ENCODE measurements around the gene KCNN4. TPM values are rescaled to one million over a fixed set of nuclear protein-coding genes. Genes with fewer than 3 reads are reported as not detected.

The KCNN4 gene
- total RNA-seq, 2 experiments from 2014 or later: 31.3 to 40.0 TPM

GRCh38 chr19:43814663-43815352 is 34.0 kb upstream of the KCNN4 start:
- CTCF ChIA-PET (ENCODE audit: unreplicated experiment): no interaction called here
- no peak for DNase-seq (ENCODE audit: low spot score)
- Histone ChIP-seq H2AFZ (ENCODE audit: low read length) (no peak overlapping the region), H3K9me2 (ENCODE audit: insufficient read depth, low read length) (no peaks in the 10 kb centered on the region), H3K4me1 (ENCODE audit: insufficient read depth, low read length, poor library complexity, severe bottlenecking) (no peaks in the 10 kb centered on the region), H3K36me3 (ENCODE audit: insufficient read depth, low read length) (no peaks in the 10 kb centered on the region), H3K9me3 (ENCODE audit: low read length) (no peaks in the 10 kb centered on the region), H3K27ac (ENCODE audit: low read depth, low read length, poor library complexity, severe bottlenecking) (no peak overlapping the region), H3K4me2 (ENCODE audit: low read length) (no peak overlapping the region), H3K79me2 (ENCODE audit: insufficient read depth, low read depth, low read length) (no peaks in the 10 kb centered on the region), H3K4me3 (ENCODE audit: low read depth, low read length, poor library complexity, severe bottlenecking) (no peak overlapping the region), H4K20me1 (ENCODE audit: insufficient read depth, low read length) (no peaks in the 10 kb centered on the region)
- no TSS peak for BruUV-seq (replicated peaks)
- POLR2A ChIA-PET: no interaction called here
- intact Hi-C loops (cut with micrococcal nuclease; ENCODE audit: unreplicated experiment): no loop called here
- no peak for TF ChIP-seq EZH2phosphoT487 (IDR thresholded peaks at IDR 0.05; ENCODE audit: borderline replicate concordance, low read depth, low read length)
- no peak for TF ChIP-seq CTCF (conservative IDR thresholded peaks at IDR 0.05; ENCODE audit: low read length)

GRCh38 chr19:43812688-43813087 is 31.9 kb upstream of the KCNN4 start:
- Histone ChIP-seq H3K27ac (ENCODE audit: low read depth, low read length, poor library complexity, severe bottlenecking) (no peak overlapping the region), H2AFZ (ENCODE audit: low read length) (no peak overlapping the region), H3K79me2 (ENCODE audit: insufficient read depth, low read depth, low read length) (no peaks in the 10 kb centered on the region), H3K4me3 (ENCODE audit: low read depth, low read length, poor library complexity, severe bottlenecking) (no peak overlapping the region), H3K4me1 (ENCODE audit: insufficient read depth, low read length, poor library complexity, severe bottlenecking) (peaks cover 3% of the 10 kb centered on the region), H3K9me3 (ENCODE audit: low read length) (no peaks in the 10 kb centered on the region), H3K36me3 (ENCODE audit: insufficient read depth, low read length) (no peaks in the 10 kb centered on the region), H3K9me2 (ENCODE audit: insufficient read depth, low read length) (no peaks in the 10 kb centered on the region), H4K20me1 (ENCODE audit: insufficient read depth, low read length) (no peaks in the 10 kb centered on the region), H3K4me2 (ENCODE audit: low read length) (no peak overlapping the region)
- no peak for TF ChIP-seq EZH2phosphoT487 (IDR thresholded peaks at IDR 0.05; ENCODE audit: borderline replicate concordance, low read depth, low read length)
- DNase-seq (ENCODE audit: low spot score): no peak
- CTCF ChIA-PET (ENCODE audit: unreplicated experiment): no interaction called here
- no TSS peak for BruUV-seq (replicated peaks)
- POLR2A ChIA-PET: no interaction called here
- intact Hi-C loops (cut with micrococcal nuclease; ENCODE audit: unreplicated experiment): no loop called here

- no peak for TF ChIP-seq CTCF (conservative IDR thresholded peaks at IDR 0.05; ENCODE audit: low read length)
- TF ChIP-seq EZH2phosphoT487 (IDR thresholded peaks at IDR 0.05; ENCODE audit: borderline replicate concordance, low read depth, low read length): no peak
- Histone ChIP-seq H3K27ac (ENCODE audit: low read depth, low read length, poor library complexity, severe bottlenecking) (no peak overlapping the region), H3K4me2 (ENCODE audit: low read length) (no peak overlapping the region), H3K36me3 (ENCODE audit: insufficient read depth, low read length) (no peaks in the 10 kb centered on the region), H3K4me3 (ENCODE audit: low read depth, low read length, poor library complexity, severe bottlenecking) (no peak overlapping the region), H2AFZ (ENCODE audit: low read length) (no peak overlapping the region), H3K9me2 (ENCODE audit: insufficient read depth, low read length) (no peaks in the 10 kb centered on the region), H3K79me2 (ENCODE audit: insufficient read depth, low read depth, low read length) (no peaks in the 10 kb centered on the region), H4K20me1 (ENCODE audit: insufficient read depth, low read length) (no peaks in the 10 kb centered on the region), H3K4me1 (ENCODE audit: insufficient read depth, low read length, poor library complexity, severe bottlenecking) (peaks cover 4% of the 10 kb centered on the region), H3K9me3 (ENCODE audit: low read length) (no peaks in the 10 kb centered on the region)
- ChIA-PET POLR2A (no interaction called here), CTCF (ENCODE audit: unreplicated experiment) (no interaction called here)
- intact Hi-C loops (cut with micrococcal nuclease; ENCODE audit: unreplicated experiment): no loop called here
- DNase-seq (ENCODE audit: low spot score): no peak
- no TSS peak for BruUV-seq (replicated peaks)
These were observed 31.5 kb upstream of the KCNN4 start for GRCh38 chr19:43812259-43812658.
